ENCODE results near the gene CYB5R3. TPM values are rescaled to one million over a fixed set of nuclear protein-coding genes. Genes with fewer than 3 reads are reported as not detected.
A peak's percentile ranks its signal among the peaks of the same experiment; 100 is the strongest.

The CYB5R3 gene
- total and polyA plus RNA-seq, 7 experiments from 2014 or later, result 34.3 to 74.1 (median 42.3) TPM

DNA sequence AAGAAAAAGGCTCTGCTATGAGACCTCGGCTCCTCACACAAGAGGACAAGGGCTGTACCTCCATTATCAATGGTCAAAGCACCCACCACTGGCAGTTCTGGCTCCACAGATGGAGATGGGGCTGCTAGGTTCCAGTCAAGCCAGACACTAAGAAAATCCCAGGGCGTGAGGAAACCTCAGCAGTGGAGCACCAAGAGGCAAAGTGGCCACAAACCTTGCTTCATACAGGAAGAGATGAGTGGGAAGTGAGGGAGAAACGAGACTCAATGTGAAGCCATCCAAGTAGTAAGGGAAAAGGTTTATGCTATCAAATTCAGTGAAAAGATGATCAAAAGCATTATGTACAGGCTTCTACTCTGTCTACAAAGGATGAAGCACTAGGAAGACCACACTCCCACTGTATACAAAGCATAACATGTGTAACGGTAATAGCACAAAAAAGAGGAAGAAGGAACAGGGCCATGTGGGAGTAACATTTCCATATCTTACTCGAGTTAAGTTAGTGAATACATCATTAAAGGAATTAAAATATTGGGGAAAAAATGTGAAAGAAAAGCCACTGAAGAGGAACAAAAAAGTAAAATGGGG is 61.5 kb downstream of the CYB5R3 start:
- ChIA-PET POLR2A (no interaction called here), CTCF (no interaction called here)
- no peak overlapping the region for H3K27ac ChIP-seq (ENCODE audit: low read depth, low read length)
- H3K4me1 Mint-ChIP-seq, result peaks cover 0 to 9% (median 0%) of the 10 kb centered on the region in 7 donors
- H3K4me1 ChIP-seq (ENCODE audit: control insufficient read depth in 2 of 2, insufficient read depth in 2 of 2, low read length in 2 of 2), result no peaks in the 10 kb centered on the region
- H3K36me3 Mint-ChIP-seq, result peaks cover 4 to 32% (median 13%) of the 10 kb centered on the region in 5 donors
- H3K36me3 ChIP-seq (ENCODE audit: control insufficient read depth in 2 of 3, insufficient read depth in 3 of 3, low read length in 3 of 3), result peaks cover 12 to 84% (median 19%) of the 10 kb centered on the region in 3 experiments
- no peak overlapping the region for H3K4me3 Mint-ChIP-seq
- H3K27me3 Mint-ChIP-seq, result no peaks in the 10 kb centered on the region
- H3K27ac Mint-ChIP-seq, result peak overlapping the region in 1 of 9 donors; percentile 42
- DNase-seq (no peak), ATAC-seq (peak; percentile 42)
- H3K9me3 Mint-ChIP-seq, result no peaks in the 10 kb centered on the region
- H3K9me3 ChIP-seq (ENCODE audit: control insufficient read depth in 2 of 3, low read length in 3 of 3), result no peaks in the 10 kb centered on the region
- H3K27me3 ChIP-seq (ENCODE audit: control insufficient read depth in 2 of 2, insufficient read depth in 2 of 2, low read length in 2 of 2), result no peaks in the 10 kb centered on the region
- no peak overlapping the region for H3K4me3 ChIP-seq (ENCODE audit: low read length)
- intact Hi-C loops (cut with micrococcal nuclease), result no loop called here

GRCh38 chr22:42586381-42586780 is 62.8 kb downstream of the CYB5R3 start:
- H3K36me3 ChIP-seq (ENCODE audit: control insufficient read depth in 2 of 3, insufficient read depth in 3 of 3, low read length in 3 of 3), result peaks cover 12 to 74% (median 19%) of the 10 kb centered on the region in 3 experiments
- ChIA-PET POLR2A (no interaction called here), CTCF (no interaction called here)
- Mint-ChIP-seq H3K27ac (peak overlapping the region in 1 of 9 donors; percentile 42), H3K4me3 (peak overlapping the region in 1 of 10 donors; percentile 36), H3K36me3 (peaks cover 4 to 29% (median 14%) of the 10 kb centered on the region in 5 donors), H3K4me1 (peaks cover 7 to 13% (median 7%) of the 10 kb centered on the region in 7 donors), H3K9me3 (no peaks in the 10 kb centered on the region), H3K27me3 (no peaks in the 10 kb centered on the region)
- no peak overlapping the region for H3K4me3 ChIP-seq (ENCODE audit: low read length)
- no peak overlapping the region for H3K27ac ChIP-seq (ENCODE audit: low read depth, low read length)
- H3K9me3 ChIP-seq (ENCODE audit: control insufficient read depth in 2 of 3, low read length in 3 of 3), result no peaks in the 10 kb centered on the region
- intact Hi-C loops (cut with micrococcal nuclease), result no loop called here
- ATAC-seq, result no peak
- no peak for DNase-seq
- H3K4me1 ChIP-seq (ENCODE audit: control insufficient read depth in 2 of 2, insufficient read depth in 2 of 2, low read length in 2 of 2), result peaks cover 5 to 6% of the 10 kb centered on the region in 2 donors
- H3K27me3 ChIP-seq (ENCODE audit: control insufficient read depth in 2 of 2, insufficient read depth in 2 of 2, low read length in 2 of 2), result no peaks in the 10 kb centered on the region

GRCh38 chr22:42585096-42585495 is 64.1 kb downstream of the CYB5R3 start:
- Mint-ChIP-seq H3K36me3 (peaks cover 4 to 29% (median 15%) of the 10 kb centered on the region in 5 donors), H3K27me3 (no peaks in the 10 kb centered on the region), H3K9me3 (no peaks in the 10 kb centered on the region), H3K27ac (no peak overlapping the region), H3K4me3 (no peak overlapping the region), H3K4me1 (peaks cover 11 to 18% (median 14%) of the 10 kb centered on the region in 7 donors)
- Histone ChIP-seq H3K27me3 (ENCODE audit: control insufficient read depth in 2 of 2, insufficient read depth in 2 of 2, low read length in 2 of 2) (no peaks in the 10 kb centered on the region), H3K4me3 (ENCODE audit: low read length) (no peak overlapping the region), H3K9me3 (ENCODE audit: control insufficient read depth in 2 of 3, low read length in 3 of 3) (no peaks in the 10 kb centered on the region), H3K36me3 (ENCODE audit: control insufficient read depth in 2 of 3, insufficient read depth in 3 of 3, low read length in 3 of 3) (peaks cover 9 to 64% (median 19%) of the 10 kb centered on the region in 3 experiments), H3K27ac (ENCODE audit: low read depth, low read length) (no peak overlapping the region), H3K4me1 (ENCODE audit: control insufficient read depth in 2 of 2, insufficient read depth in 2 of 2, low read length in 2 of 2) (peaks cover 5 to 10% of the 10 kb centered on the region in 2 donors)
- ATAC-seq (no peak), DNase-seq (no peak)
- POLR2A ChIA-PET, result interaction anchor here (1.8 kb wide), 1 partner anchor 30 kb away, joined by 7 read pairs; the partner anchor contains the start of gene POLDIP3
- CTCF ChIA-PET, result interaction anchor here (0.5 kb wide), 1 partner anchor 888 kb away, joined by 4 read pairs; no protein-coding TSS in a partner anchor
- intact Hi-C loops (cut with micrococcal nuclease), result no loop called here

DNA sequence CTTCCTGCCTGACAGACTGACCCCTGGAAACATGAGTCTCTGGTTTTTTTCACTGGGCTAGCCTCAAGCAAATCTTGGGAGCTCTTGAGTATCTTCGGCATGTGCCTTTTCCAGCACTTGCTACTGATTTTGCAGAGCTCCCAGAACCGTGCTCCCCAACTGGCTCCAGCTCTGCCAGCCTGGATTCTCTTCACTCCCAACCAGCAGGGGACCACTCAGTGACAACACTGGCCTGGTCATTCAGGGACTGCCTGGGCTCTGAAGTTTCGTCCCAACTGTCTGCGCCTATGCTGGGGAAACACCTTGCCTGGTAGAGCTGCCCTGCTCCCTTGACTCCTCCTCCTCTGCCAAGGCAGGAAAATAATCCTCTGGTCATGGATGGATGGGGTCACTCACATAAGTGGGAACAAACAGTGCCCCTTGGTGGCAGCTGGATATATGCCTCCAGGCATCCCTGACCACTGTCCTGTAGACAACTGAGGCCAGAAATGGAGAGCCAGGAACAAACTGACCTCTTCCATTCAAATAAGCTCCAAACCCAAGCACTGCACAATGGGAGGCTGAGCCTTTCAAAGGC is 64.7 kb downstream of the CYB5R3 start:
- Histone ChIP-seq H3K27ac (ENCODE audit: low read depth, low read length) (no peak overlapping the region), H3K4me3 (ENCODE audit: low read length) (no peak overlapping the region), H3K4me1 (ENCODE audit: control insufficient read depth in 2 of 2, insufficient read depth in 2 of 2, low read length in 2 of 2) (peaks cover 5 to 10% of the 10 kb centered on the region in 2 donors), H3K36me3 (ENCODE audit: control insufficient read depth in 2 of 3, insufficient read depth in 3 of 3, low read length in 3 of 3) (peaks cover 8 to 62% (median 19%) of the 10 kb centered on the region in 3 experiments), H3K9me3 (ENCODE audit: control insufficient read depth in 2 of 3, low read length in 3 of 3) (no peaks in the 10 kb centered on the region), H3K27me3 (ENCODE audit: control insufficient read depth in 2 of 2, insufficient read depth in 2 of 2, low read length in 2 of 2) (no peaks in the 10 kb centered on the region)
- H3K27me3 Mint-ChIP-seq, result no peaks in the 10 kb centered on the region
- no peaks in the 10 kb centered on the region for H3K9me3 Mint-ChIP-seq
- peak overlapping the region in 4 of 9 donors; percentile 9 to 72 (median 44) for H3K27ac Mint-ChIP-seq
- DNase-seq (no peak), ATAC-seq (no peak)
- CTCF ChIA-PET, result no interaction called here
- H3K4me1 Mint-ChIP-seq, result peaks cover 11 to 18% (median 14%) of the 10 kb centered on the region in 7 donors
- POLR2A ChIA-PET, result interaction anchor here (0.5 to 1.8 kb wide), 2 partner anchors 17 to 30 kb away, joined by 3 to 7 read pairs; partner anchors contain the start of gene POLDIP3
- peak overlapping the region in 1 of 10 donors; percentile 13 for H3K4me3 Mint-ChIP-seq
- intact Hi-C loops (cut with micrococcal nuclease), result no loop called here
- peaks cover 4 to 29% (median 13%) of the 10 kb centered on the region in 5 donors for H3K36me3 Mint-ChIP-seq

GRCh38 chr22:42582987-42583386 is 66.2 kb downstream of the CYB5R3 start:
- Mint-ChIP-seq H3K27ac (peak overlapping the region in 3 of 9 donors; percentile 40 to 88 (median 62)), H3K4me3 (peak overlapping the region in 6 of 10 donors; percentile 25 to 99 (median 90))
- H3K27ac ChIP-seq (ENCODE audit: low read depth, low read length), result no peak overlapping the region

GRCh38 chr22:42581762-42582716 is 67.2 kb downstream of the CYB5R3 start:
- Histone ChIP-seq H3K27ac (ENCODE audit: low read depth, low read length) (peak overlapping the region; percentile 78), H3K9me3 (ENCODE audit: control insufficient read depth in 2 of 3, low read length in 3 of 3) (no peaks in the 10 kb centered on the region), H3K4me1 (ENCODE audit: control insufficient read depth in 2 of 2, insufficient read depth in 2 of 2, low read length in 2 of 2) (peaks cover 5 to 10% of the 10 kb centered on the region in 2 donors), H3K4me3 (ENCODE audit: low read length) (peak overlapping the region; percentile 75), H3K36me3 (ENCODE audit: control insufficient read depth in 2 of 3, insufficient read depth in 3 of 3, low read length in 3 of 3) (peaks cover 2 to 61% (median 12%) of the 10 kb centered on the region in 3 experiments), H3K27me3 (ENCODE audit: control insufficient read depth in 2 of 2, insufficient read depth in 2 of 2, low read length in 2 of 2) (no peaks in the 10 kb centered on the region)
- H3K4me1 Mint-ChIP-seq, result peaks cover 11 to 16% (median 14%) of the 10 kb centered on the region in 7 donors
- H3K9me3 Mint-ChIP-seq, result no peaks in the 10 kb centered on the region
- DNase-seq, result peak; percentile 69 to 88 (median 80)
- H3K4me3 Mint-ChIP-seq, result peak overlapping the region; percentile 83 to 99 (median 93)
- peak overlapping the region; percentile 76 to 95 (median 87) for H3K27ac Mint-ChIP-seq
- ChIA-PET POLR2A (interaction anchor here (0.5 to 1.5 kb wide), 5 partner anchors 29 to 354 kb away, joined by 3 to 8 read pairs (median 3); partner anchors contain the start of gene POLDIP3), CTCF (interaction anchor here (0.6 kb wide), 1 partner anchor 14 kb away, joined by 10 read pairs; no protein-coding TSS in a partner anchor)
- no peaks in the 10 kb centered on the region for H3K27me3 Mint-ChIP-seq
- peaks cover 0 to 25% (median 6%) of the 10 kb centered on the region in 5 donors for H3K36me3 Mint-ChIP-seq
- intact Hi-C loops (cut with micrococcal nuclease), result loop anchor here (1.0 to 2.0 kb wide), 2 partner anchors 32 to 67 kb away; partner anchors contain the start of genes POLDIP3 (in 2 of the 2) and CYB5R3 (in 1 of the 2)
- ATAC-seq, result peak; percentile 95

More at GRCh38 chr22:42582987-42583386, 66.2 kb downstream of the CYB5R3 start:
- H3K27me3 ChIP-seq (ENCODE audit: control insufficient read depth in 2 of 2, insufficient read depth in 2 of 2, low read length in 2 of 2), result no peaks in the 10 kb centered on the region
- ATAC-seq (no peak), DNase-seq (no peak)
- H3K4me3 ChIP-seq (ENCODE audit: low read length), result no peak overlapping the region
- Mint-ChIP-seq H3K36me3 (peaks cover 4 to 33% (median 13%) of the 10 kb centered on the region in 5 donors), H3K9me3 (no peaks in the 10 kb centered on the region), H3K27me3 (no peaks in the 10 kb centered on the region), H3K4me1 (peaks cover 11 to 18% (median 14%) of the 10 kb centered on the region in 7 donors)
- ChIA-PET POLR2A (interaction anchor here (0.6 kb wide), 1 partner anchor 142 kb away, joined by 3 read pairs; no protein-coding TSS in a partner anchor), CTCF (no interaction called here)
- H3K4me1 ChIP-seq (ENCODE audit: control insufficient read depth in 2 of 2, insufficient read depth in 2 of 2, low read length in 2 of 2), result peaks cover 5 to 10% of the 10 kb centered on the region in 2 donors
- H3K36me3 ChIP-seq (ENCODE audit: control insufficient read depth in 2 of 3, insufficient read depth in 3 of 3, low read length in 3 of 3), result peaks cover 8 to 61% (median 17%) of the 10 kb centered on the region in 3 experiments
- no peaks in the 10 kb centered on the region for H3K9me3 ChIP-seq (ENCODE audit: control insufficient read depth in 2 of 3, low read length in 3 of 3)
- intact Hi-C loops (cut with micrococcal nuclease), result loop anchor here (1.0 to 2.0 kb wide), 2 partner anchors 31 to 66 kb away; partner anchors contain the start of genes POLDIP3 (in 2 of the 2) and CYB5R3 (in 1 of the 2)

Measured in naive thymus-derived CD4-positive, alpha-beta T cell (primary cell).